ENCODE results near the gene GOPC.

GOPC gene

GRCh38 chr6:117513778-117514365, 88.4 kb downstream of the GOPC start:
- TF ChIP-seq FOXP2 (optimal IDR thresholded peaks at IDR 0.05; ENCODE audit: borderline replicate concordance, extremely low read depth, extremely low read length, insufficient read depth) (no peak), TAF1 (IDR thresholded peaks at IDR 0.05; ENCODE audit: borderline replicate concordance, insufficient read depth, low read length) (no peak), REST (IDR thresholded peaks at IDR 0.05; ENCODE audit: insufficient read depth in 1 of 2, low read depth in 2 of 2, low read length in 2 of 2) (no peak), POLR2AphosphoS5 (IDR thresholded peaks at IDR 0.05; ENCODE audit: low read depth, low read length) (no peak), SIN3A (IDR thresholded peaks at IDR 0.05; ENCODE audit: borderline replicate concordance, insufficient read depth, low read length) (no peak)

GRCh38 chr6:117512987-117513573, 89.2 kb downstream of the GOPC start:
- no peak for TF ChIP-seq SIN3A (IDR thresholded peaks at IDR 0.05; ENCODE audit: borderline replicate concordance, insufficient read depth, low read length)
- no peak for TF ChIP-seq TAF1 (IDR thresholded peaks at IDR 0.05; ENCODE audit: borderline replicate concordance, insufficient read depth, low read length)
- no peak for TF ChIP-seq REST (IDR thresholded peaks at IDR 0.05; ENCODE audit: insufficient read depth in 1 of 2, low read depth in 2 of 2, low read length in 2 of 2)

- TF ChIP-seq FOXP2 (optimal IDR thresholded peaks at IDR 0.05; ENCODE audit: borderline replicate concordance, extremely low read depth, extremely low read length, insufficient read depth), result no peak
- TF ChIP-seq TAF1 (IDR thresholded peaks at IDR 0.05; ENCODE audit: borderline replicate concordance, insufficient read depth, low read length), result no peak
- no peak for TF ChIP-seq REST (IDR thresholded peaks at IDR 0.05; ENCODE audit: insufficient read depth in 1 of 2, low read depth in 2 of 2, low read length in 2 of 2)
- TF ChIP-seq SIN3A (IDR thresholded peaks at IDR 0.05; ENCODE audit: borderline replicate concordance, insufficient read depth, low read length), result no peak
- no peak for TF ChIP-seq POLR2AphosphoS5 (IDR thresholded peaks at IDR 0.05; ENCODE audit: low read depth, low read length)
Observed at GRCh38 chr6:117512056-117512828, 90.1 kb downstream of the GOPC start.

All from PFSK-1 (cell line).